Measurements from ENCODE around the gene TTC13. TPM values are rescaled to one million over a fixed set of nuclear protein-coding genes. Genes with fewer than 3 reads are reported as not detected.

Gene TTC13
- total and polyA plus RNA-seq, 2 experiments from 2014 or later: 13.0 to 14.9 TPM

DNA sequence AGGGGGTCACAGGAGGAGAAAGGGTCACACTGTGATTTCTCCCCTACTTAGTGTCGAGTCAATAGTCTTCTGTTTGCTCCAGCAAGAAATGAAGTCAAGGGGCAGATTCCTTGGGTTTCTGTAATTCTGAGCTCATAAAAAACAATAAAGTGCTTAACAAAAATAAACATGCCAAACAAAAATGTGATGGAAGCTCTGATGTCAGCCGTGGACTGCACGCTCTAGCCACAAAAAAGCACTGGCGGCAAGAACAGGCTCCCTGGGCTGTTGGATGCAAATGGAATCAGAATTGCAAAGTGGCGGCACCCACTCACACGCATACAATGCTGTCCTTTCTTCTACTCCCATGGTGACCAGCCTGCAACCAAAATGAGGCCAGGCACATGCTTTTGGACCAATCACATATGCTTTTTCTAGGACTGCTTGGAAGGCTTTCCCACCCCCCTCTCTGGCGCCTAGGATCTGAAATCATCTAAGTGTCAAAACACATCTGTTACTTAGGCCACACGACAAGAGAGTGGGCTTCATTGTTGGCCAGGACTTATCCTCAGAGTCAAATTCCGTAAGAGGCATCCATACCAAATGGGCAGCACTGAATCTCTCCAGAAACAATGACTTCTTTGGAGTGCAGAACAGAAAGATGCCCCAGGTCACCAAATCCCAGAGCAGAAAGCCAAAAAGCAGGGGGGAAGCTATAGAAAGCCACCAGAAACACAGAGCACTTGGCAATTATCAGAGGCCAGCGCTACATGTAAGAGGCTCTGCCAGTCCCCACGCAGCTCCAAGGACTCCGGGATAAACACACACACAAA lies 119.5 kb downstream of the TTC13 start:
- 55% methylated on average over 12 of the region's 12 CpGs for WGBS (ENCODE audit: low lambda C conversion rate, missing lambda C conversion rate)
- DNase-seq (ENCODE audit: low spot score): no peak
- peak overlapping the region; percentile 50 for H3K27ac ChIP-seq

GRCh38 chr1:230858236-230858820 lies 120.3 kb downstream of the TTC13 start:
- Histone ChIP-seq H3K9me2 (replicated peaks; ENCODE audit: insufficient read depth) (no peaks in the 10 kb centered on the region), H2AFZ (no peak overlapping the region), H3K27me3 (no peaks in the 10 kb centered on the region), H3K9me3 (ENCODE audit: low read depth) (no peaks in the 10 kb centered on the region), H3K27ac (peak overlapping the region; percentile 50), H4K20me1 (ENCODE audit: insufficient read depth, poor library complexity, severe bottlenecking) (no peaks in the 10 kb centered on the region), H3K36me3 (replicated peaks; ENCODE audit: insufficient read depth, low read depth) (no peaks in the 10 kb centered on the region), H3K79me2 (peaks cover 84% of the 10 kb centered on the region), H3K4me3 (no peak overlapping the region), H3K4me1 (ENCODE audit: insufficient read depth) (peaks cover 21% of the 10 kb centered on the region), H3K4me2 (peak overlapping the region; percentile 2)
- no peak for DNase-seq (ENCODE audit: low spot score)
- 88% methylated on average over 7 of the region's 7 CpGs for WGBS (ENCODE audit: low lambda C conversion rate, missing lambda C conversion rate)
- TF ChIP-seq EZH2 (IDR thresholded peaks at IDR 0.05; ENCODE audit: borderline replicate concordance): no peak
- TF ChIP-seq EZH2phosphoT487 (IDR thresholded peaks at IDR 0.05; ENCODE audit: low read depth, severe bottlenecking, unreplicated experiment): no peak
- TF ChIP-seq, protein P1, sequence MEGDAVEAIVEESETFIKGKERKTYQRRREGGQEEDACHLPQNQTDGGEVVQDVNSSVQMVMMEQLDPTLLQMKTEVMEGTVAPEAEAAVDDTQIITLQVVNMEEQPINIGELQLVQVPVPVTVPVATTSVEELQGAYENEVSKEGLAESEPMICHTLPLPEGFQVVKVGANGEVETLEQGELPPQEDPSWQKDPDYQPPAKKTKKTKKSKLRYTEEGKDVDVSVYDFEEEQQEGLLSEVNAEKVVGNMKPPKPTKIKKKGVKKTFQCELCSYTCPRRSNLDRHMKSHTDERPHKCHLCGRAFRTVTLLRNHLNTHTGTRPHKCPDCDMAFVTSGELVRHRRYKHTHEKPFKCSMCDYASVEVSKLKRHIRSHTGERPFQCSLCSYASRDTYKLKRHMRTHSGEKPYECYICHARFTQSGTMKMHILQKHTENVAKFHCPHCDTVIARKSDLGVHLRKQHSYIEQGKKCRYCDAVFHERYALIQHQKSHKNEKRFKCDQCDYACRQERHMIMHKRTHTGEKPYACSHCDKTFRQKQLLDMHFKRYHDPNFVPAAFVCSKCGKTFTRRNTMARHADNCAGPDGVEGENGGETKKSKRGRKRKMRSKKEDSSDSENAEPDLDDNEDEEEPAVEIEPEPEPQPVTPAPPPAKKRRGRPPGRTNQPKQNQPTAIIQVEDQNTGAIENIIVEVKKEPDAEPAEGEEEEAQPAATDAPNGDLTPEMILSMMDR (IDR thresholded peaks at IDR 0.05; ENCODE audit: poor library complexity): no peak

More for the DNA sequence above, 119.5 kb downstream of the TTC13 start:
- Histone ChIP-seq H3K79me2 (peaks cover 92% of the 10 kb centered on the region), H3K4me1 (ENCODE audit: insufficient read depth) (peaks cover 29% of the 10 kb centered on the region), H3K36me3 (replicated peaks; ENCODE audit: insufficient read depth, low read depth) (no peaks in the 10 kb centered on the region), H3K9me2 (replicated peaks; ENCODE audit: insufficient read depth) (no peaks in the 10 kb centered on the region), H2AFZ (no peak overlapping the region), H3K4me2 (no peak overlapping the region), H3K4me3 (no peak overlapping the region), H4K20me1 (ENCODE audit: insufficient read depth, poor library complexity, severe bottlenecking) (no peaks in the 10 kb centered on the region), H3K9me3 (ENCODE audit: low read depth) (no peaks in the 10 kb centered on the region), H3K27me3 (no peaks in the 10 kb centered on the region)
- no peak for TF ChIP-seq EZH2phosphoT487 (IDR thresholded peaks at IDR 0.05; ENCODE audit: low read depth, severe bottlenecking, unreplicated experiment)
- no peak for TF ChIP-seq EZH2 (IDR thresholded peaks at IDR 0.05; ENCODE audit: borderline replicate concordance)
- TF ChIP-seq, protein P1 (IDR thresholded peaks at IDR 0.05; ENCODE audit: poor library complexity): no peak

- peaks cover 16% of the 10 kb centered on the region for H3K4me1 ChIP-seq (ENCODE audit: insufficient read depth)
- H3K27me3 ChIP-seq: no peaks in the 10 kb centered on the region
- H3K36me3 ChIP-seq (replicated peaks; ENCODE audit: insufficient read depth, low read depth): no peaks in the 10 kb centered on the region
- H3K27ac ChIP-seq: peak overlapping the region; percentile 50
- H3K9me2 ChIP-seq (replicated peaks; ENCODE audit: insufficient read depth): no peaks in the 10 kb centered on the region
- no peaks in the 10 kb centered on the region for H3K9me3 ChIP-seq (ENCODE audit: low read depth)
- TF ChIP-seq, protein P1 (IDR thresholded peaks at IDR 0.05; ENCODE audit: poor library complexity): no peak
- TF ChIP-seq EZH2 (IDR thresholded peaks at IDR 0.05; ENCODE audit: borderline replicate concordance) (no peak), EZH2phosphoT487 (IDR thresholded peaks at IDR 0.05; ENCODE audit: low read depth, severe bottlenecking, unreplicated experiment) (no peak)
- 73% methylated on average over 1 of the region's 1 CpG for WGBS (ENCODE audit: low lambda C conversion rate, missing lambda C conversion rate)
- no peaks in the 10 kb centered on the region for H4K20me1 ChIP-seq (ENCODE audit: insufficient read depth, poor library complexity, severe bottlenecking)
- no peak overlapping the region for H2AFZ ChIP-seq
- H3K79me2 ChIP-seq: peaks cover 79% of the 10 kb centered on the region
- DNase-seq (ENCODE audit: low spot score): no peak
- H3K4me2 ChIP-seq: peak overlapping the region; percentile 2
- no peak overlapping the region for H3K4me3 ChIP-seq
Measured at GRCh38 chr1:230857822-230858221, 120.8 kb downstream of the TTC13 start.
